NCI-H146 treated with DMSO at 0.1 percent for 48 hours (cell line): Measurements from ENCODE around the gene BAD.
A peak's percentile ranks its signal among the peaks of the same experiment; 100 is the strongest.
"Not testable (repeated sequence)": the region's sequence is repeated elsewhere in the genome, so short reads cannot be mapped to it uniquely, and the experiment has no call there.

Experiments used
- DNase-seq: peaks from one replicate; lab custom pipeline; 2025; ENCODE audit not compliant: unreplicated experiment; lab: John Stamatoyannopoulos, UW

The BAD gene

DNA sequence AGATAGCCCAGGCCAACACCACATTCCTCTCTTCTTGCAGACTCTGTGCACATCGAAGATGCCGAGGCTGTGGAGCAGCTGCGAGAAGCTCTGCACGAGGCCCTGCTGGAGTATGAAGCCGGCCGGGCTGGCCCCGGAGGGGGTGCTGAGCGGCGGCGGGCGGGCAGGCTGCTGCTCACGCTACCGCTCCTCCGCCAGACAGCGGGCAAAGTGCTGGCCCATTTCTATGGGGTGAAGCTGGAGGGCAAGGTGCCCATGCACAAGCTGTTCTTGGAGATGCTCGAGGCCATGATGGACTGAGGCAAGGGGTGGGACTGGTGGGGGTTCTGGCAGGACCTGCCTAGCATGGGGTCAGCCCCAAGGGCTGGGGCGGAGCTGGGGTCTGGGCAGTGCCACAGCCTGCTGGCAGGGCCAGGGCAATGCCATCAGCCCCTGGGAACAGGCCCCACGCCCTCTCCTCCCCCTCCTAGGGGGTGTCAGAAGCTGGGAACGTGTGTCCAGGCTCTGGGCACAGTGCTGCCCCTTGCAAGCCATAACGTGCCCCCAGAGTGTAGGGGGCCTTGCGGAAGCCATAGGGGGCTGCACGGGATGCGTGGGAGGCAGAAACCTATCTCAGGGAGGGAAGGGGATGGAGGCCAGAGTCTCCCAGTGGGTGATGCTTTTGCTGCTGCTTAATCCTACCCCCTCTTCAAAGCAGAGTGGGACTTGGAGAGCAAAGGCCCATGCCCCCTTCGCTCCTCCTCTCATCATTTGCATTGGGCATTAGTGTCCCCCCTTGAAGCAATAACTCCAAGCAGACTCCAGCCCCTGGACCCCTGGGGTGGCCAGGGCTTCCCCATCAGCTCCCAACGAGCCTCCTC, 31.4 kb upstream of the BAD start:
- DNase-seq = not testable (repeated sequence)

DNA sequence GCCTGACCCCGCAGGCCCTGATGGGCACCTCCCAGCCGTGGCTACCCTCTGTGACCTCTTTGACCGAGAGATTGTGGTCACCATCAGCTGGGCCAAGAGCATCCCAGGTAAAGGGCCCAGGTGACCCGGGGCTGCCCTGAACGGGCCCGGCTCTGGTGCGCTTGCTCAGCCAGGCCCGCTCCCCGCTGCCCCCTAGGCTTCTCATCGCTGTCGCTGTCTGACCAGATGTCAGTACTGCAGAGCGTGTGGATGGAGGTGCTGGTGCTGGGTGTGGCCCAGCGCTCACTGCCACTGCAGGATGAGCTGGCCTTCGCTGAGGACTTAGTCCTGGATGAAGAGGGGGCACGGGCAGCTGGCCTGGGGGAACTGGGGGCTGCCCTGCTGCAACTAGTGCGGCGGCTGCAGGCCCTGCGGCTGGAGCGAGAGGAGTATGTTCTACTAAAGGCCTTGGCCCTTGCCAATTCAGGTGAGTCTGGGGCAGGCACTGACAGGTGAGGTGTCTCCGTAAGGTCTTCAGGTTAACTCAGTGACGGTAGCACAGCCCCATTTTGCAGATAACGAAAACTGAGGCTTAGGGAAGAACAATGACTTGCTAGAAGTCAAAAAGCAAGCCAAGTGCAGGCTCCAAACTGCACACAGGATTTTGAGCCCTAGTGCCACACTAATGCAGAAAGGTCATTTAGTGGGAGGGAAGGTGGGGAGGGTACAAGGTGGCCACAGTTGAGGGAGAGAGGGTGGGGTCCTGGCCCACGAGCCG, 30.5 kb upstream of the BAD start:
- no peak for DNase-seq

DNA sequence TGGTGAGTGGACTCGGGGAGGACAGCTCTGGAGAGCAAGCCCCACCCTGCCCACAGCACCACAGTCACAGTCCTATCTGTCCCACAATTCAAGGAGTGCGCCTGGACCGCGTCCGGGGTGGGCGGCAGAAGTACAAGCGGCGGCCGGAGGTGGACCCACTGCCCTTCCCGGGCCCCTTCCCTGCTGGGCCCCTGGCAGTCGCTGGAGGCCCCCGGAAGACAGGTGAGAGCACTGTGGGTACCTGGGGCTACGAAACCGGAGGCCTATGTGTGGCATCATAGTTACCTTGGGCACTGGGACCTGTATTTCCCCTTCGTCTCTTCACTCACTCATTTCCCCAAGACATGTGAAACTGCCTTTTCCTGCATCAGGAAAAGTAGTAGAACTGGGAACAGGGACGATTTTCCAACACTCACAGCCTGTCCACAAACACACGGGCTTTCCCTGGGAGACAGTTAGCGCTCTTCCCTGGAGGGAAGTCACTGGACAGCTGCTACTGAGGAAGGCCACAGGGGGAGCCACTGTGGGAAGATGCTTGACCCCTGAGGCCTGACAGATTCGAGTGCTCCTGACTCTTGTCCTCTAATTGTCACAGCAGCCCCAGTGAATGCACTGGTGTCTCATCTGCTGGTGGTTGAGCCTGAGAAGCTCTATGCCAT, 29.8 kb upstream of the BAD start:
- DNase-seq = no peak

DNA sequence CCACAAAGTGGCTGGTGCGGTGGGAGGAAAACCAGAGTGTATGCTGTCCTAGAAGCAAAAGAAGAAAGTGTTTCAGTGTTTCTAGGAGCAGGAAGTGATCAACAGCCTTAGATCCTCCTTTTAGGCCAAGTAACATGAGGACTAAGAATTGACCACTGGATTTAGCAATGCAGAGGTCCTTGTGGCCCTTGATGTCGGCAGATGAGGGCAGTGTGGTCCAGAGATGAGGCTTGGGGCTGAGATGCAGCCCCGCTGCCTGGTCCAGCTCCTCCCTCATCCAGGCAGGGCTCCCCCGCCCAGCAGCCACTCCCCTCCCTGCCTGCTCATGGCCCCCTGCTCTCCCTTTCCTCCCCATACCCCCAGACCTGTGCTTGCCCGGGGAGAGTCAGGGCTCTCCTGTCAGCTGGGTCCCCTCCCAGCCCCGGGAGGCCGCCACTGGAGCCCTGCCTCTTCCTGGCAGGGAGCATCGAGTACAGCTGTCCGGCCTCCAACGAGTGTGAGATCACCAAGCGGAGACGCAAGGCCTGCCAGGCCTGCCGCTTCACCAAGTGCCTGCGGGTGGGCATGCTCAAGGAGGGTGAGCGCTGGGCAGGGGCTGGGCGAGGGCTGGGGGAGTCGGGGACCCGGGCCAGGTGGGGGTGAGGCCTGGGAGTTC, 29.2 kb upstream of the BAD start:
- DNase-seq = no peak

DNA sequence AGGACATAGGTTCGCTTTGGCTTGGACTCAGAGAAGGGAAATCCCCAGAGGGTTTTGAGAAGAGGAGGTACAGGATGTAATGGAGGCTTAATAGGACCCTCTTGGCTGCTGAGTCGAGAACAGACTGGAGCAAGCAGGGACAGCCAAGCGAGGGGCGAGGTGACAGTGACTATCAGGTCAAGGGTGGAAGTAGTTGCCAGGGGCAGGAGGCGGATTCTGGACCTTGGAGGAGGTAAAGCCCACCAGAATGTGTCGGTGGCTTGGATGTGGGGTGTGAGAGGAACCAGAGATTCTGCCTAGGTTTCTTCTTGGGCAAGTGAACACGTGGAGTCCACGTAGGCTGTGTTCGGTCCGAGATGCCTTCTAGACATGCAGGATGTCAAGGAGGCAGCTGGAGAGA, 28.5 kb upstream of the BAD start:
- no peak for DNase-seq

DNA sequence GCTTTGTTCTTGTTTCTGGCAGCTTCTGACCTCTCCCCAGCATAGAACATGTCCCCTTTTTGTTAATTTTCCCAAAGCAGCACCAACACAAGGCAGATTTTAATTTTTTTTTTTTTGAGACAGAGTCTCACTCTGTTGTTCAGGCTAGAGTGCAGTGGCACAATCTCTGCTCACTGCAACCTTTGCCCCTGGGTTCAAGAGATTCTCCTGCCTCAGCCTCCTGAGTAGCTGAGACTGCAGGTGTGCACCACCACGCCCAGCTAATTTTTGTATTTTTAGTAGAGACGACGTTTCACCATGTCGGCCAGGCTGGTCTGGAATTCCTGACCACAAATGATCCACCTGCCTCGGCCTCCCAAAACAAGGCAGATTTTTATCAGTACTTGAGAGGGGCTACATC, 23.3 kb upstream of the BAD start:
- DNase-seq = not testable (repeated sequence)

DNA sequence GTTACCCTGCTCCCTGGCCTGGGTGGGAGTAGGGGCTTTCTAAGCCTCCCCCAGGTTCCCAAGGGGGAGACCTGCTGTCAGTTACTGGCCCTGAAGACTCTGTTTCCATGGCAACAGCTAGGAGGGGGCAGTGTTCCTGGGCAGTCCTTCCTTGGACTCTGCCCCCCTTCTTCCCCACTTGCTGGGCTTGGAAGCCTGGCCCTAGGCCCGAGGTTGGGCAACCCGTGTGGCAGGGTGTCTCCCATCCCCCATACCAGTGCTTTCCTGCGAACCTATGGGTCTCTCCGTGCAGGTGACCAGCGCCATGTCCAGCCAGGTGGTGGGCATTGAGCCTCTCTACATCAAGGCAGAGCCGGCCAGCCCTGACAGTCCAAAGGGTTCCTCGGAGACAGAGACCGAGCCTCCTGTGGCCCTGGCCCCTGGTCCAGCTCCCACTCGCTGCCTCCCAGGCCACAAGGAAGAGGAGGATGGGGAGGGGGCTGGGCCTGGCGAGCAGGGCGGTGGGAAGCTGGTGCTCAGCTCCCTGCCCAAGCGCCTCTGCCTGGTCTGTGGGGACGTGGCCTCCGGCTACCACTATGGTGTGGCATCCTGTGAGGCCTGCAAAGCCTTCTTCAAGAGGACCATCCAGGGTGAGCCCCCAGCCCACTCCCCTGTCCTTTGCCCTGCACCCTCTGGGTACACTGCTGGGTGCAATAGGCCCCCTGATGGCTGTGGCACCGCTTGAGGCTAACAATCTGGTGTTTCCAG, 22.6 kb upstream of the BAD start:
- DNase-seq = no peak

DNA sequence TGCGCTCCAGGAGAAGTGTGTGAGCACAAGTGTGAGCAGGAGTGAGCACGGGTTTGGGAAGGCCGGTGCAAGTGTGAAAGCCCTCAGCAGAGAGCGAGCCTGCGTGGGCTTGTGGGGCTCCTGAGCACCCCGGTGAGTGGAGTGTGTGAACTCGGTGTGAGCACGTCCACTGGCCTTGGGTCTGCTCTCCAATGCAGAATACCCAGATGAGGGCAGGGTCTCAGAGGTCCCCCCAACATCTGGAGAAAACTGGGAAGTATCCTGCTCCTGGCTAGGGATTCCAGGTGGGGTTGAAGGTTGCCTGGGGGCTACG, 22.1 kb upstream of the BAD start:
- DNase-seq = no peak

DNA sequence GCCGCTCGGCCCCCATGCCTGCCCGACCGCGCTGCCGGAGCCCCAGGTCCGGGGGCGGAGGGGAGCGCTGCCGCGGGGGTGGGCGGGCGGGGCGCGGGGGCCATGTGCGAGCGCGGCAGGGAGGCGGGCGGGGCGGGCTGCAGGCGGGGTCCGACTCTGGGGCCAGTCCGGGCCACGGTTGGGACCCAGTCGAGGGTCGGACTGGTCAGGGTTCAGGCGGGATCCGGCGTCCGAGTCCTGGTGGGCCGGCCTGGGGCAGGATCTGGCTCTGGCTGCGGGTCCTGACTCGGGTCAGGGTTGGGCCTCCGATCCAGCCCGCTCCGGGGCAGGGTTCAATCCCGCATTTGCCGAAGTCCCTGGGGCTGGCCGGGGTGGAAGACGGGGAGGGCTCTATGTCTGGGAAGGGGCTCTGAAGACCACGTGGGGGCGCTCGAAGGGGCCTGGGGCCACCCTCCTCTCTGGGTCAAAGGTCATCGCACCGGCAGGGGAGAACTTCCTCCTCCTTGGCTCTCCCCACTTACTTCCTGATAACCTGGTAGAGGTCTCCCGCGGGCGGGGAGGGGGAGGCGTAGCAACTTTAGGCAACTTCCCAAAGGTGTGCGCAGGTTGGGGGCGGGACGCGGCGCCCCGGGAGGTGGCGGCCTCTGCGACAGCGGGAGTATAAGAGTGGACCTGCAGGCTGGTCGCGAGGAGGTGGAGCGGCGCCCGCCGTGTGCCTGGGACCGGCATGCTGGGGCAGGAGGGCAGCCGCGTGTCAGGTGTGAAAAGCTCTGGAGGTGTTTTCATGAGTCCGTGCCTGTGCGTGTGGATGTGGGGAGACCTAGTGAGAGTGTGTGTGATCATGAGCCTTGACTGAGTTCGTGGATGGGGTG, 21.5 kb upstream of the BAD start:
- peak; percentile 41 for DNase-seq

DNA sequence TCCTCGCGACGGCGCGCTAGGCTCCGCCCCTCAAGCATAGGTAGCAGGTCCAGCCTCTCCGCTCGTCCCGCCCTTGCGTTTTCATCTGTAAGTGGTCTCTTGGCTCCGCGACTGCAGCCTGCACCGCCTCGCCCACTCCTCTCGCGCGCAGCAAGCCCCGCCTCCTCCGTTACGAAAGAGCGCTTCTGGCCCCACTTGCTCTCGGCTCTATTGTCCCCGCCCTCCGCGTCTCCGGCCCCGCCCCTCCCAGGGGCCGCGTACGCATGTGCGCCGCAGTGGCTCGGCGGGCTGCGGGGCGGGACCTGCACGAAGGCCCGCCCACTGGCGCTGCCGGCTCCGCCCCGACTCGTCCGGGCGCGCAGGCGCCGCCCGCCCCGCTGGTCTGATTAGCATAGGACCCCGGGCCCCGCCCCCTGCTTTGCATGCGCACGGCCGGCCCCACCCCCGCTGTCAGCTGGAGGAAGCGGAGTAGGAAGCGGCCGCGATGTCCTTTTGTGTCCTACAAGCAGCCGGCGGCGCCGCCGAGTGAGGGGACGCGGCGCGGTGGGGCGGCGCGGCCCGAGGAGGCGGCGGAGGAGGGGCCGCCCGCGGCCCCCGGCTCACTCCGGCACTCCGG, 20.7 kb upstream of the BAD start, which contains the start of gene ESRRA:
Gene ESRRA (plus strand): TSS at position 450 of the 616 bp plus-strand sequence. CDS start 1,656 bp downstream, outside the sequence.
- DNase-seq = peak; percentile 98

DNA sequence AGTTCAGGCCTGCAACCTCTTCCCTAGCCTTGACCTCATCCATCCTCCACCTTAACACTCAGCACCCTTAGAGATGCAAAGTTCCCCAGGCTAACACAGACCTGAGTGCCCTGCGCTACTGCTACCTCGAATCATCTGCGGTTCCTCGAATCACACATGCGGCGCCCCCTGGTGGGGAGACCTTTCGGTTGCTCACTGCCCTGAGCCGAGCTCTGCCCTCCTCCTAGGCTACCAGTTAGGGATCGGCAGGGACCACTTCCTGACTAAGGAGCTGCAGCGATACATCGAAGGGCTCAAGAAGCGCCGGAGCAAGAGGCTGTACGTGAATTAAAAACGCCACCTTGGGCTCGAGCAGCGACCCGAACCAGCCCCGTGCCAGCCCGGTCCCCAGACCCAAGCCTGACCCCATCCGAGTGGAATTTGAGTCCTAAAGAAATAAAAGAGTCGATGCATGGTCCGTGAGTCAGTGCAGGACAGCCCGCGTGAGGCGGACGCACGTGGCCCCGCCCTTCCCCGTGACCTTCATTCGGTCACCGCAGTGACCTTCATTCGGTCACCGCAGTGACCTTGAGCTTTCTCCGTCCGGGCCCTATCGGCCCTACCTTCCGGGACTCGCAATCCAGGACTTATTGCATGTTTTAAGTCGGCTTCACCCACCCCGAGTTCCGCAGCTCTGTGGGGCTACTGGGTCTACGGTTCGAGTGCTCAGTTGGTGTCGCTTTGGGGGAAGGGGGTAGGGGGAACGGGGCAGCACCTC, 20.0 kb upstream of the BAD start:
- peak; percentile 80 for DNase-seq

DNA sequence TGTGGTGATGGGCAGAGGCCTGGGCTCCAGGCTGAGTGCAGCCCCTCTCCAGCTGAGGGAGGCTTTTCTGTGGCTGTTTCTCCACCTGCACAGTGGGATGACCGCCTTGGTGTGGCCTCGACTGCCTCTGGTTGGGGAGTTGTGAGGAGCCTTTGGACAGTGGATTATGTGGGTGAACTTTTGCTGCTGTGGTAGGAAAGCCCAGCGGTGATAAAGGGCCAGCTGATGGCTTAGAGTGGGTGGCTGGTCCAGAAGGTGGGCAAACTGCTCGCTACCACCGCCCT, 19.5 kb upstream of the BAD start:
- no peak for DNase-seq

DNA sequence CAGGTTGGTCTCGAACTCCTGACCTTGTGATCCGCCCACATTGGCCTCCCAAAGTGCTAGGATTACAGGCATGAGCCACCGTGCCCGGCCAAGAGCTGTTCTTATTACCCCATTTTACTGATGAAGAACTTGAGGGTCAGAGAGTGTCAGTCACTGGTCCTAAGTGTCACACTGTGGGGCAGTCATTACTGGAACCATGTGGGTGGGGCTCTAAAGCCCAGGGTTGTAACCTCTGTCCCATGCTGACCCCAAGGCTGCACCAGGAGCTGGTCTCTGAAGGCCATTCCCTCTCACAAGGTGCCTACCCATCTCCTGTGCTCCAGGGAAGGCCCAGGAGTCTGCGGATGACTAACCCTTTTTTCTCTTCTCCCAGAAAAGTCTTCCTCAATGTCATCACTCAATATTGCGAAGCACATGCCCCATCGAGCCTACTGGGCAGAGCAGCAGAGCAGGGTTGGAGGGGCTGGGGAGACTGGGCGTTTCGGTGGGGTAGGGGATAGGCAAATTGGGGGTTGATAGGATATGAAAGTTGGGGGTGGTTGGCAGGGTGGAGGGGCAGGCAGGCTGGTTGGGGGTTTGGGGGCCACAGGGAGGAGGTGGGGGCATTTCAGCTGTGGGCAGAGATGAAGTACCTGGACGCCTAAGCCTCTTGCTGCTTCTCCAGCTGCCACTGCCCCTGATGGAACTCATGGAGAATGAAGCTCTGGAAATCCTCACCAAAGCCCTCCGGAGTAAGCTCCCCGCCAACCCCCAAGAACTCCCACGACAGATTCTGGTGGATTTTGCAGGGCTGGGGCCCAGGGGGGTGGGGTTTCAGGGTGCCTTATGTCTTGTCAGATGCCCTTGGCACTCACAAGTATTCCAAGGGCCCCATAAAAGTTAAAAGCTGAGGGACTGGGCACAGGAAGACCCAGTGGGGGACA, 18.9 kb upstream of the BAD start:
- DNase-seq = no peak

DNA sequence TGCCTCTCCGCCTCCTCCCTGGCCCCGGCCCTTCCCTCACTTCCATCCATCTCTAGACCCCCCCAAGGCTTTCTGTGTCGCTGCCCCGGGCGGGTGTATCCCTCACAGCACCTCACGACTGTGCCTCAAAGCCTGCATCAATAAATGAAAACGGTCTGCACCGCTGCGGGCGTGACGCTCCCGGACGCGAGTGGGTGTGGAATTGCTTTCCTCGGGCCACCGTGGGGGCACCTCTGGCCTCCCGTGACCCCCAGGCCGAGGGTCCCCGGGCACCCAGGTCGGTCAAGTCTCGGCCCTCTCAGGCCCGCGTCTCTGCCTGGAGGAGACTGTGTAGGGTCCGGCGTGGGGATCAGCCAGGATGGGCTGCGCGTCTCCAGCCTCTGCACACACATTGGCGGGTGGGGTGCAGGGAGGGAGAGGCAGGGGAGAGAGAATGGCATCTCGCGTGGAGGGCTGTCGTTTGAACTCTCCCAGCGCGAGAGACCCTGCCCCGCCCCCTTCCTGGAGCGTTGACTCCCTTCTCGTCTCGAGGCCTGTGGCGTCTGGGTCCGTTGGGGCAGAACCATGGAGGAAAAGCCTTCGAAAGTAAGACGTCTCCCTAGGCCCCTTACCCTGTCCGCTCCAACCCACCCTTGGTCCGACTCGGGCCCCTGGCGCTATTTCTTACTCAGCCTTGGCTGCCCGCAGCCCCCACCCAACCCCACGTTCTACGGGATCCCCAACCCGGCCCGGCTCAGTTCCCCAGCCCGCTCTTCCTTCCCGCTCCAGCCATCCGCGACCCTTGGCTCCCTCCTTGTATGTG, 15.6 kb upstream of the BAD start, which contains the start of gene CATSPERZ:
Gene CATSPERZ (plus strand): TSS at position 512 of the 802 bp plus-strand sequence. CDS start 53 bp downstream, at position 565.
- no peak for DNase-seq

DNA sequence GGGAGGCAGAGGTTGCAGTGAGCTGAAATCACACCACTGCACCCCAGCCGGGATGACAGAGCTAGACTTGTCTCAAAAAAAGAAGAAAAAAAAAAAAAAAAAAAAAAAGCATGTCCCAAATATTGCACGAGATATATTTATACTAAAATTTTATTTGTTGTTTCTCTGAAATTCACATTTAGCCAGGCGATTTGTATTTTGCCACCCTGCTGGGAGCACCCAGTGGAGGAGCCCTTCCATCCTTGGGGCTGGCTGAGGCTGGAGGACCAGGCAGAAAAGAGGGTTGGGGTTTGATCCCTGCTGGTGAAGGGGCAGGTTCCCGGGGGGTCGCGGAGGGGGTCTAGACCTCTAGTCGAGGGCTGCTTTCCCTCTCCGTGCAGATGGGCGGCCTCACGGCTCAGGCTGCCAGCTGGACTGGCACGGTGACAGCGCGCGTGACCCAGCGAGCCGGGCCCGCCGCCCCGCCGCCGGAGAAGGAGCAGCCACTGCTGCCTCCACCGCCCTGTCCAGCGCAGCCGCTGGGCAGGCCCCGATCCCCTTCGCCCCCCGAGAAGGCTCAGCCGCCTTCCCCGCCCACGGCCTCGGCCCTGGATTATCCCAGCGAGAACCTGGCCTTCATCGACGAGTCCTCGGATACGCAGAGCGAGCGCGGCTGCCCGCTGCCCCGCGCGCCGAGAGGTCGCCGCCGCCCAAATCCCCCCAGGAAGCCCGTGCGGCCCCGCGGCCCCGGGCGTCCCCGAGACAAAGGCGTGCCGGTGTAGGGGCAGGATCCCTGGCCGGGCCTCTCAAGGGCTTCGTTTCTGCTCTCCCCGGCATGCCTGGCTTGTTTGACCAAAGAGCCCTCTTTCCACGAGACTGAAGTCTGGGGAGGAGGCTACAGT, 14.7 kb upstream of the BAD start:
- DNase-seq = no peak
